T-helper 2 cell treated with Interferon-gamma antibody and Interleukin-4, amounts not matched to agents 5 μg/mL and 100 μg/mL, for 36 hours (primary cell): Measurements from ENCODE around the gene RRAS2.

Experiments used
- DNase-seq: peaks from one replicate; pipeline ENCODE4 v3.0.0; 2021; ENCODE audit warnings: low spot score
- H3K27ac Mint-ChIP-seq: one replicate; pipeline ENCODE4 v1.8.0; 2021; ENCODE audit warnings: mild to moderate bottlenecking, mixed read lengths
- H3K27me3 Mint-ChIP-seq: one replicate; pipeline ENCODE4 v1.8.0; 2021; ENCODE audit warnings: low read depth, mixed read lengths
- H3K36me3 Mint-ChIP-seq: one replicate; pipeline ENCODE4 v1.8.0; 2021; ENCODE audit warnings: low read depth, mixed read lengths
- H3K4me1 Mint-ChIP-seq: one replicate; pipeline ENCODE4 v1.8.0; 2021; ENCODE audit warnings: low read depth, mixed read lengths
- H3K4me3 Mint-ChIP-seq: one replicate; pipeline ENCODE4 v1.8.0; 2022; ENCODE audit warnings: mild to moderate bottlenecking, moderate library complexity, mixed read lengths
- H3K9me3 Mint-ChIP-seq: one replicate; pipeline ENCODE4 v1.8.0; 2021; ENCODE audit warnings: mixed read lengths

Gene RRAS2

DNA sequence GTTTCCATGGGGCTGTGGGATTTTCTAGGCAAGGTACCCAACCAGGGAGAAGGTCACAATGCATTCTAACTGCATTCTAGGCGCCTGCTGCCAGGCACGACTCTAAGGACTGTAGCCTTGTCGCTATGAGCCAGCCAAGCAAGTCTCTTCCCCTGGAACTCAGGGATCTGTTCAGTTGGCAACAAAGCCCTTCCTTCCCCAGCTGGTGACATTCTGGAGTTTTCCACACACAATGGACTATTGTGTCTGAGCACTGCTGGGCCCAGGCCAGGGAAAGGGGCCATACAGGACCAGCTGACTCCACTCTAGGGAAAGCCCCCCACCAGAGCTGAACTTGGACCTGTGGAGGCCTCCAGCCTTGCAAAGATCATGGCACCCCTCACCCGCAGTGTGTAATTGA, 116.8 kb downstream of the RRAS2 start:
- no peaks in the 10 kb centered on the region for H3K36me3 Mint-ChIP-seq
- no peak overlapping the region for H3K4me3 Mint-ChIP-seq
- H3K4me1 Mint-ChIP-seq: peaks cover under 1% of the 10 kb centered on the region
- no peaks in the 10 kb centered on the region for H3K9me3 Mint-ChIP-seq
- H3K27me3 Mint-ChIP-seq: peaks cover 17% of the 10 kb centered on the region
- H3K27ac Mint-ChIP-seq: no peak overlapping the region
- DNase-seq: no peak

GRCh38 chr11:14240951-14241350, 118.0 kb downstream of the RRAS2 start:
- Mint-ChIP-seq H3K4me3 (no peak overlapping the region), H3K4me1 (peaks cover 1% of the 10 kb centered on the region), H3K9me3 (no peaks in the 10 kb centered on the region), H3K27ac (no peak overlapping the region), H3K36me3 (no peaks in the 10 kb centered on the region), H3K27me3 (peaks cover 20% of the 10 kb centered on the region)
- DNase-seq: no peak

DNA sequence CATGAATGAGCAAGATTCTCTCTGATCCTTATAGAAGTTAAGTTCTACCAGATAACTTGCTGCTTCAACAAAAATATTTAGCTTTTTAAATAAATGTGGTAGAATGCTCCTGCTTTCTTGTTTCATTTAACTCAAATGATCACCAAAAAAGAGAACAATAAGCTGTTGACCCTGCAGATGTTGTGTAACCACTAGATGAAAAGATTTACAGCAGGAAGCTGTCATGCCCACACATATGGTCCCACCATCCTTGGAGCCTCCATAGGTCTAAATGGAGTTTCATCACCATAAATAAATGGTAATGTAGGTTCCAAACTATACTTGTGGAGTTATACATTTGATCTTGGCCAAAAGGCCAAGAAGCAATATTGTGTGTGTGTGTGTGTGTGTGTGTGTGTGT, 118.8 kb downstream of the RRAS2 start:
- Mint-ChIP-seq H3K36me3 (no peaks in the 10 kb centered on the region), H3K9me3 (no peaks in the 10 kb centered on the region), H3K27ac (no peak overlapping the region), H3K4me1 (peaks cover 1% of the 10 kb centered on the region), H3K4me3 (no peak overlapping the region), H3K27me3 (peaks cover 18% of the 10 kb centered on the region)
- no peak for DNase-seq

GRCh38 chr11:14237444-14237961, 121.5 kb downstream of the RRAS2 start:
- Mint-ChIP-seq H3K9me3 (no peaks in the 10 kb centered on the region), H3K4me1 (peaks cover 1% of the 10 kb centered on the region), H3K27me3 (peaks cover 16% of the 10 kb centered on the region), H3K36me3 (no peaks in the 10 kb centered on the region), H3K4me3 (no peak overlapping the region), H3K27ac (no peak overlapping the region)
- no peak for DNase-seq

GRCh38 chr11:14235701-14236100, 123.3 kb downstream of the RRAS2 start:
- no peaks in the 10 kb centered on the region for H3K9me3 Mint-ChIP-seq
- no peak overlapping the region for H3K27ac Mint-ChIP-seq
- H3K4me3 Mint-ChIP-seq: no peak overlapping the region
- H3K27me3 Mint-ChIP-seq: peaks cover 17% of the 10 kb centered on the region
- no peaks in the 10 kb centered on the region for H3K36me3 Mint-ChIP-seq
- DNase-seq: no peak
- peaks cover 1% of the 10 kb centered on the region for H3K4me1 Mint-ChIP-seq

GRCh38 chr11:14234446-14234845, 124.5 kb downstream of the RRAS2 start:
- H3K27me3 Mint-ChIP-seq: peaks cover 16% of the 10 kb centered on the region
- H3K9me3 Mint-ChIP-seq: no peaks in the 10 kb centered on the region
- H3K4me1 Mint-ChIP-seq: peaks cover 1% of the 10 kb centered on the region
- DNase-seq: no peak
- H3K4me3 Mint-ChIP-seq: no peak overlapping the region
- no peaks in the 10 kb centered on the region for H3K36me3 Mint-ChIP-seq
- no peak overlapping the region for H3K27ac Mint-ChIP-seq

GRCh38 chr11:14232652-14233051, 126.3 kb downstream of the RRAS2 start:
- no peak overlapping the region for H3K4me3 Mint-ChIP-seq
- H3K4me1 Mint-ChIP-seq: peaks cover 4% of the 10 kb centered on the region
- no peak overlapping the region for H3K27ac Mint-ChIP-seq
- no peak for DNase-seq
- no peaks in the 10 kb centered on the region for H3K9me3 Mint-ChIP-seq
- H3K27me3 Mint-ChIP-seq: peaks cover 13% of the 10 kb centered on the region
- no peaks in the 10 kb centered on the region for H3K36me3 Mint-ChIP-seq

DNA sequence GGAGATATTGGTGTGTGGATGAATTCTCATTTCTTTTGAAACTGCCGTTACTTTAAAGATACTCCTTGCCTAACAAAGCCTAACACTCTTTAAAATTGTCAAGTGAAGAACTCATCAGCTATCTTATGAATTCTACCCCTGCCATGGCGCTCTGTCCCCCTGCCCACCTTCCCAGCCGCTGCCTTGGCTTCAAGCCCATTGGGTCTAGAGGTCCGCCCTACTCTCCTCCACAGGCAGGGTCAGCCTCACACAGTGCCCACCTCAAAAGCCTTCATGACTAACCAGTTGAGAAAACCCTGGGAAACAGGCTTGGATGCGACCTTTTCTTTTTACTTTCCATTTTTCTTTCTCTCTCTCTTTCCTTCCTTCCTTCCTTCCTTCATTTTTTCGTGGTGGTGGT, 128.6 kb downstream of the RRAS2 start:
- H3K36me3 Mint-ChIP-seq: no peaks in the 10 kb centered on the region
- H3K27me3 Mint-ChIP-seq: peaks cover 3% of the 10 kb centered on the region
- no peak overlapping the region for H3K27ac Mint-ChIP-seq
- peaks cover 2% of the 10 kb centered on the region for H3K4me1 Mint-ChIP-seq
- no peak overlapping the region for H3K4me3 Mint-ChIP-seq
- no peak for DNase-seq
- no peaks in the 10 kb centered on the region for H3K9me3 Mint-ChIP-seq

DNA sequence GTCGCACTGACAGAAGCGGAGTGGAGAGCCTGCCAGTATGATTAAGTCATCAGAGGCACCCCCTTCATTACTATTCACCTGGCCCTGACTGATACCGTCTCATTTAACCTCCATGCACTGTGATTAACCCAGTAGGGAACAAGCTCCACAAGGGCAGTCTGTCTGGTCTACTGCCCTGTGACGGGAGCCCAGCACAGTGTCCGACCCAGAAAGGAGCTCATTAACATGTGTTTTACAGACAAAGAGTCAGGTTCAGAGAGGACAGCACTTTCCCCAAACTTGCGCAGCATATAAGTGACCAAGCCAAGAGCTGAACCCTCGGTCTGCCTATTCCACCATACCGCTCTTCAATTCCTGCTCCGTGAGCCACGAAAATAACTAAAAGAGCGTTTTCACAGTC, 129.5 kb downstream of the RRAS2 start:
- Mint-ChIP-seq H3K27me3 (peaks cover 2% of the 10 kb centered on the region), H3K27ac (no peak overlapping the region), H3K4me3 (no peak overlapping the region), H3K36me3 (no peaks in the 10 kb centered on the region), H3K4me1 (peaks cover 5% of the 10 kb centered on the region), H3K9me3 (no peaks in the 10 kb centered on the region)
- no peak for DNase-seq

DNA sequence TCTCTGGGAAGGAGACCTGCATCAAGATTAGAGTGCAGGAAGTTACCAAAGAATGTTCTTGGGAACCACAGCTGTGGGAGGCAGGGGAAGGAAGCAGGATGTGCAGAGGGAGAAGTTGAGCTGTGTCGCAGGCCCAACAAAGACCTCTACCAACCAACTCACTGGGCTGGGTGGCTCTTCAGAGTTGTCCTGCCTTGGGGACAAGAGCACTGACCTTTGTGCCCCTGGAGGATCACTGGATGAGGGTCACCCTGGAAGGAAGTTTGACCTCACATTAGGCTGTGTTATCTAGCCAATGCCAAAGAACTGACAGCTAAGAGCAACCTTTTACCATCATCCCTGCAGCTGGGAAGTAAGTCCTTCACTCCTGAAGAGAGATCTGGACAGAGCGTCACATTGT, 130.6 kb downstream of the RRAS2 start:
- H3K27ac Mint-ChIP-seq: no peak overlapping the region
- H3K4me3 Mint-ChIP-seq: no peak overlapping the region
- H3K36me3 Mint-ChIP-seq: no peaks in the 10 kb centered on the region
- H3K4me1 Mint-ChIP-seq: peaks cover 11% of the 10 kb centered on the region
- DNase-seq: no peak
- H3K27me3 Mint-ChIP-seq: peaks cover 2% of the 10 kb centered on the region
- H3K9me3 Mint-ChIP-seq: no peaks in the 10 kb centered on the region
